Memory B cell (primary cell): ENCODE data around the gene APBB2.

Experiments
- ATAC-seq: fragments of 150-1000 bp; cut with Tn5 transposase; 2 replicates; pipeline ENCODE4 v1.10.0; 2021; ENCODE audit warnings: low read depth, mild to moderate bottlenecking, moderate library complexity
- DNase-seq, 2 donors: peaks; one replicate each; pipeline ENCODE4 v3.0.0; 2022; ENCODE audit warnings: low spot score in 2 of 2
- H3K27ac Mint-ChIP-seq: one replicate; pipeline ENCODE4 v1.8.0; 2022; ENCODE audit warnings: mild to moderate bottlenecking, moderate library complexity, mixed read lengths
- H3K27me3 Mint-ChIP-seq: one replicate; pipeline ENCODE4 v1.8.0; 2022; ENCODE audit warnings: mixed read lengths
- H3K36me3 Mint-ChIP-seq: one replicate; pipeline ENCODE4 v1.8.0; 2022; ENCODE audit warnings: mild to moderate bottlenecking, mixed read lengths
- H3K4me1 Mint-ChIP-seq: one replicate; pipeline ENCODE4 v1.8.0; 2022; ENCODE audit warnings: mixed read lengths
- H3K4me3 Mint-ChIP-seq: one replicate; pipeline ENCODE4 v1.8.0; 2022; ENCODE audit warnings: mild to moderate bottlenecking, moderate library complexity, mixed read lengths
- H3K9me3 Mint-ChIP-seq: one replicate; pipeline ENCODE4 v1.8.0; 2022; ENCODE audit warnings: mixed read lengths

The APBB2 gene

DNA sequence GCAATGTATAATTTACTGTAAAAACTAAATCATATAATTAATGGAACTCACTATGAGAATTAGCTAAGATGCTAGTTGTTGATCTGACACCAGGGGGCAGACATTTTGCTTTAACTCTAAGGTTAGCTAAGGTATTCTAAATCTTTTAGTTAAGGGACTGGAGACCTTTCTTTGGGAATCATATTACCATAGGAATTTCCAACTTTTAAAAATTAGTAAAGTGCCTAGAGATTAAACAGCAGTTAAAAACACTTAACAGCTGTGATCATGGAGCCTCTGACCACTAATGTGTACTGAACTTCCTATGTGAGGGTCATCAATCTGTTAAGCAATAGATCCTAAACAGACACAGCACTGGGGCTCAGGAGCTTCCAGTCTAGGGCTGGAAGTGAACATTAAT, 238.0 kb downstream of the APBB2 start:
- ATAC-seq, result no peak
- no peak overlapping the region for H3K4me3 Mint-ChIP-seq
- peaks cover 6% of the 10 kb centered on the region for H3K27me3 Mint-ChIP-seq
- H3K36me3 Mint-ChIP-seq, result no peaks in the 10 kb centered on the region
- no peaks in the 10 kb centered on the region for H3K4me1 Mint-ChIP-seq
- DNase-seq, result no peak
- H3K9me3 Mint-ChIP-seq, result no peaks in the 10 kb centered on the region
- H3K27ac Mint-ChIP-seq, result no peak overlapping the region

DNA sequence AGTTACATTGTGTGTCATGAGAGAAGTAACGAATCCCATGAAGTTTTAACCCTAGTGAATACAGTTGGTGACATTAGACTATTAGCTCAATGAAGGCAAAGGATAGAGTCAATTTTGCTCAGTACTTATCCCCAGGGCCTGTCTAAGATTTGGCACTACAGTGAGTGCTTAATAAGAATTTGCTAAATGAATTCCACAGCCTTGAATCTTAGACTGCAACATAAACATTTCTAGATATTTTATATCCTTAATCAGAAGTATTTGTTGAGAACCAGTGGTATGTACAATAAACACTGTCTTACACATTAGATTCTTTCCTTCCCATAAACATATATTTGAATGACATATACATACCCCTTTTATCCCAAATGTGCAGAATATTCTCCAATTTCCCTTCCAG, 241.6 kb downstream of the APBB2 start:
- Mint-ChIP-seq H3K9me3 (no peaks in the 10 kb centered on the region), H3K4me1 (no peaks in the 10 kb centered on the region), H3K4me3 (no peak overlapping the region), H3K27me3 (peaks cover 11% of the 10 kb centered on the region), H3K27ac (no peak overlapping the region), H3K36me3 (no peaks in the 10 kb centered on the region)
- DNase-seq, result no peak
- ATAC-seq, result no peak

DNA sequence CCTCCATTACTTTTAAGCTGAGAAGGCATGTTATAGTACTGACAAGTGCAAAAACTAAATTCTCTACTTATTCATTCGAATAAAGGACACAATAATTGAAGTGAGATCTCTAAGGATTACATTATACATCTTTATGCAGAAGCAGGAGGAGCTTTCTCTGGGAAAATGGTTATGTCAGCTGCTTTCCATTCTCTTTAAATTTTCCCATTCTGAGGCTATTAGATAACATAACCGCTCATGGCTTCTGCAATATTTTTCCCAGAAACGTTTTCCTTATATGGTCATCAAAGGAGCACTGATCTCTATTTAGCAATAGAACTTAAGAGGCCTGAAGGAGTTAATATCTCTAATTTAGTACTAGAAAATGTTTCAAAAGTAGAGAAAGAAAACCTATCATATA, 243.0 kb downstream of the APBB2 start:
- DNase-seq (no peak), ATAC-seq (no peak)
- Mint-ChIP-seq H3K27me3 (peaks cover 11% of the 10 kb centered on the region), H3K9me3 (no peaks in the 10 kb centered on the region), H3K4me1 (no peaks in the 10 kb centered on the region), H3K36me3 (no peaks in the 10 kb centered on the region), H3K4me3 (no peak overlapping the region), H3K27ac (no peak overlapping the region)

DNA sequence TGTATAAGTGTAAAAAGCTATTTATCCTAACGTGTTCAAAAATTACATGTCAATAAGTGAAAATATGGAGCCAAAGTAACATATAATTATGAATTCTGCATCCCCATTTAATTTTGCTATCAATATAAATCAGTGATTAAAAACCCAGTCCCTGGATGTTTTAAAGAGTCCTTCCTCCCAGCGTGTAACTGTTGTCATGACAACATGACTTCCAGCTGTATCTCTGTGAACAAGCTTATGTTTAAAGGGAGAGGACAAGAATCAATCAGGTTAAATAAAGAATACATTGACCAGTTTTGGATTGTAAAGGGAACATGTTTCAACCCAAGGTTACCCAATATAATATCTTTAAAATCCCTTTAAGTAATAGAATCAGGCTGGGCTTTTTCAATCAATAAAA, 244.8 kb downstream of the APBB2 start:
- H3K36me3 Mint-ChIP-seq, result no peaks in the 10 kb centered on the region
- H3K27ac Mint-ChIP-seq, result no peak overlapping the region
- H3K27me3 Mint-ChIP-seq, result peaks cover 5% of the 10 kb centered on the region
- no peak overlapping the region for H3K4me3 Mint-ChIP-seq
- no peaks in the 10 kb centered on the region for H3K9me3 Mint-ChIP-seq
- no peaks in the 10 kb centered on the region for H3K4me1 Mint-ChIP-seq
- ATAC-seq (no peak), DNase-seq (no peak)

DNA sequence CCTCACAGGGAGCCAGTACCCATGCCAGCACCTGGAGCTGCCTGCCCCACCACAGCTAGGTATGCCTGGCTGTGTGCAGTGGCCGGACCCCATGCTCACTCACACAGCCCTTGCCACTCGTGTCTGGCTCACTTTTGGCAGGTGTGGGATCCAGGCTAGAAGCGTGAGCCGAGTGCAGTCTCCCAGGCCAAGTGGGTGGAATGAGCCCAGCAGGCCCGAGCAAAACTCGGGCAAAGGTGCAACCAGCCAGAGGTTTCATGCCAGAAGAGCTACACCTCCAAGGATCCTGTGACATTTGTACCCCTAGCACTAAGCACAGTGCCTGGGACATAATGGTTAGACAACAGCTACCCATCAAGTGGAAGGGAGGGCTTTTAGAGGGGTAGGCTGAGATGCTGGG, 246.8 kb downstream of the APBB2 start:
- H3K9me3 Mint-ChIP-seq, result no peaks in the 10 kb centered on the region
- DNase-seq, result no peak
- H3K27me3 Mint-ChIP-seq, result peaks cover 5% of the 10 kb centered on the region
- H3K36me3 Mint-ChIP-seq, result no peaks in the 10 kb centered on the region
- no peaks in the 10 kb centered on the region for H3K4me1 Mint-ChIP-seq
- ATAC-seq, result no peak
- no peak overlapping the region for H3K4me3 Mint-ChIP-seq
- H3K27ac Mint-ChIP-seq, result no peak overlapping the region

DNA sequence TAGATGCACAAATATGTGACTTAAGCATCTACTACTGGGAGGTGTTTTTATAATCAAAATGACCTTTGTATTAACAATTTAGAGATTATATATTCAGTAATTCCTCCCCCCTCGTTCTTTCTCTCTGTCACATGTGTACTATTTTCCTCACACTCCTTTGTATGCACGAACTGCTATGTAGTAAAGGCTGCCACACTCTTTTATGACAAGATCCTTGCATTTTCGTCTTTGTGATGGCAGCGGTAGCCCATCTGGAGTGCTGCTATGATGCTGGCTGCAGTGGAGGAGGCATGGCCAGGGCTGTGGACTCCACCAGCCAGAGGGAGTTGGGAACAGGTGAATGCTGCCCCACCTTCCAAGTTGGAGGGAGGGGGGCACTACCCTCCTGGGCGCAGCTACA, 248.3 kb downstream of the APBB2 start:
- Mint-ChIP-seq H3K4me1 (no peaks in the 10 kb centered on the region), H3K9me3 (no peaks in the 10 kb centered on the region), H3K27ac (no peak overlapping the region), H3K36me3 (no peaks in the 10 kb centered on the region), H3K27me3 (peaks cover 5% of the 10 kb centered on the region), H3K4me3 (no peak overlapping the region)
- ATAC-seq (no peak), DNase-seq (no peak)

DNA sequence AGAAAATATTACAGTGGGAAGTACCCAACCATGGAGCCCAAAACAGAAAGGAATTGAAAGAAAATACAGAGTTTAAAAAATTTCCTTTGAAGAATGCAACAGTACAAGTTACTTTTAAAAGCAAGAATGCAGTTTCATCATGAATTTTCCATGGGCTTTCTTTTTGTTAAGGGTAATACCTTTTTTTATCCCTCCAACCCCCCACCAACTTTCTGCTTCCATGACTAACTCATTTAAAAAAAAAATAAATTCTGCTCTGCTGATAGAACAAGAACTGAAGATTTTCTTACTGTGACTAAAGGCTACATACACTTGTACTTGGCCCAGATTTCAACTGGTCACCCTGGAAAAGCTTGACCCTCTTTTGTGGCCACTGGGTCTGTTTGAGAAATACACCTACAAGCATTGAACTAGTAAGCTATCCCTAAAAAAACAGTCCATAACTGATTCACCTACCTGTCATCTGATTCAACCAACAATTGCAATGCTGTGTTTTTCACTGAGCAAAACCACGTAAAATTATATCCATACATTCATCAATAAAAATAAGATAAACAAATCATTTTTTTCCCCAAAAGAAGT, 250.4 kb downstream of the APBB2 start:
- ATAC-seq (no peak), DNase-seq (no peak)
- Mint-ChIP-seq H3K36me3 (no peaks in the 10 kb centered on the region), H3K9me3 (no peaks in the 10 kb centered on the region), H3K27me3 (no peaks in the 10 kb centered on the region), H3K4me1 (no peaks in the 10 kb centered on the region), H3K4me3 (no peak overlapping the region), H3K27ac (no peak overlapping the region)

DNA sequence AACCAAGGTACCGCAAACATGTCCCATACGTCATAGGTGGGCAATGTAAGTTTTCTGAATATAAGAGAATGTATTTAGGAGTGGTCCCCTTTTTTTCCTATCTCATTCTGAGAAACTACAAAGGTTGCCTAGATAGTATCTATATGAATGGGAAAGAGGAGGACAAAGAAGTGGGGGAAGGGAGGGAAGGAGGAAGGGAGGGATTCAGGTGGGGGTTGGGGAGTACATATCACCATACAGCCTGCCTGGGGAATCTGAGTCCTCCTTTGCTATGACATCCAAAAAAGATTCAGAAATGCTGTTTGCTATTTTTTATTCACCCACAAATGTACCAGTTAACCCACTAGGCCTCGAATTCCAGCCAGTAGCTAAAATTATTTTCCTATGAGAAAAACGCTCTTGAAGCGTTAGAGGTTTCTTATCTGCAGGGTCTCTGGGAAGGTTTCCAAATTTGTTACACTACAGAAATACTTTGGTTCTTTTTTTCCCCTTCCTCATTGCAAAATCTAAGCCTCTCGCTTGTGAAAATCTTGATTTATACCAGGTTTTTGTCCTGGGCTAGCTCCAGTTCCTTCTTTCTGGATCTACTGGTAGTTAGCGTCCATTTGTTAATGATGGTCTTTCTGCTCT, 251.7 kb downstream of the APBB2 start:
- ATAC-seq (no peak), DNase-seq (no peak)
- Mint-ChIP-seq H3K4me3 (no peak overlapping the region), H3K9me3 (no peaks in the 10 kb centered on the region), H3K36me3 (no peaks in the 10 kb centered on the region), H3K4me1 (no peaks in the 10 kb centered on the region), H3K27ac (no peak overlapping the region), H3K27me3 (peaks cover 1% of the 10 kb centered on the region)

DNA sequence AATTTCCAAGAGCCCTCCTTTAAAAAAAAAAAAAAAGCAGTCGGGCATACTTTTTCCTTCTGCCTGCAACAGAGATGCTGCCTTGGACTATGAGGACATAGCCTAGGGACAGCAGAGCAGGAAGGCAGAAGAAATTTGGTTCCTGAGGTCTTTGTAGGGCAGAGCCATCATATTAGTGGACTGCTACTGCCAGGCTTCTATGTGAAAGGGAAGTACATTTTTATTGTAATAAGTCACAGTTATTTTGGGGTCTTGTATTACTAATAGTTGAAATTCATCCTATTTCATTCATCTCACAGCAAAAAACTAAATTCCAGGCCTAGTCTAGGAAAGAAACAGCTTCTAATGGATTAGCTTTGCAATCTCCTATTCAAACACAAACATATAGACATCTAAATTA, 253.4 kb downstream of the APBB2 start:
- ATAC-seq, result no peak
- no peak for DNase-seq
- H3K9me3 Mint-ChIP-seq, result no peaks in the 10 kb centered on the region
- H3K36me3 Mint-ChIP-seq, result no peaks in the 10 kb centered on the region
- peaks cover 3% of the 10 kb centered on the region for H3K27me3 Mint-ChIP-seq
- no peak overlapping the region for H3K4me3 Mint-ChIP-seq
- no peaks in the 10 kb centered on the region for H3K4me1 Mint-ChIP-seq
- no peak overlapping the region for H3K27ac Mint-ChIP-seq

DNA sequence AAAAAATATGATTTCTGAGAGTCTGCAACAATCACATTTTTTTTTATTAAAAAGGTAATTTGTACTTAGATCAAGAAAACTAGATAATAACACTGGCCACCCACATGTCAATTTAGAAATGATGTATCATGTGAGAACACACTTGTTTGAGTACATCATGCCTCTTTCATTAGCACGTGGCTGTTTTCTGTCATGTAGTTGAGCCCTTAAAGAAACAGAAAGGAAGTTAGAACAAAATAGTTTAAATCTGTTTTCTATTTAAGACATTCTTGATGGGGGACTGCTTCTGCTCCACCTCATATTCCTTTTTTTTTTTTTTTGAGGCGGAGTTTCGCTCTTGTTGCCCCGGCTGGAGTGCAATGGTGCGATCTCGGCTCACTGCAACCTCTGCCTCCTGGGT, 257.1 kb downstream of the APBB2 start:
- H3K9me3 Mint-ChIP-seq, result no peaks in the 10 kb centered on the region
- no peak overlapping the region for H3K27ac Mint-ChIP-seq
- peaks cover 2% of the 10 kb centered on the region for H3K4me1 Mint-ChIP-seq
- DNase-seq, result no peak
- ATAC-seq, result no peak
- no peaks in the 10 kb centered on the region for H3K36me3 Mint-ChIP-seq
- H3K27me3 Mint-ChIP-seq, result peaks cover 4% of the 10 kb centered on the region
- no peak overlapping the region for H3K4me3 Mint-ChIP-seq

DNA sequence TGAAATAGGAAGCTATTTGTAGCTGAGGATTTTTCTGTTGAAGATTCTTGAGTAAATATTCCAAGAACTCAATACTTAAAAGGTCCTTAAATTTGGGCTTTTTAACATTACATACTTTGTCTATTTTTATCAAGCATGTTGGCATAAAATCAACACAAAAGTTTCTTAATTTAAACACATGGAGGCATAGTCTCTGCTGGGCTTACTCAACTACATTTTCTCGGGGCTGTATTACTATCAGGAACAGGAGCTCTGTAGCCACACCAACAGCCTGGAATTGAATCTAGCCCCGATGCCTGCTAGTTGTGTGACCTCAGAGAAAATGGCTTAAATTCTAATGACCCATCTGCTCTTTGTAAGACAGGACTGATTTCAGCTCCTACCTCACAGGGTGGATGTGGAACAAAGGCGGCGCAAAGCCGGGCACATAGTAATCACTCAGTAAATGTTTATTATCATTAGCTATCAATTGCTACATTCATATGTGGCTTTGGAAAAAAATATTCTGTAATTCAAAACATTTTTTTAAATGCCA, 257.6 kb downstream of the APBB2 start:
- ATAC-seq, result no peak
- Mint-ChIP-seq H3K36me3 (no peaks in the 10 kb centered on the region), H3K4me1 (peaks cover 2% of the 10 kb centered on the region), H3K9me3 (no peaks in the 10 kb centered on the region), H3K27me3 (peaks cover 4% of the 10 kb centered on the region), H3K4me3 (no peak overlapping the region), H3K27ac (no peak overlapping the region)
- no peak for DNase-seq

DNA sequence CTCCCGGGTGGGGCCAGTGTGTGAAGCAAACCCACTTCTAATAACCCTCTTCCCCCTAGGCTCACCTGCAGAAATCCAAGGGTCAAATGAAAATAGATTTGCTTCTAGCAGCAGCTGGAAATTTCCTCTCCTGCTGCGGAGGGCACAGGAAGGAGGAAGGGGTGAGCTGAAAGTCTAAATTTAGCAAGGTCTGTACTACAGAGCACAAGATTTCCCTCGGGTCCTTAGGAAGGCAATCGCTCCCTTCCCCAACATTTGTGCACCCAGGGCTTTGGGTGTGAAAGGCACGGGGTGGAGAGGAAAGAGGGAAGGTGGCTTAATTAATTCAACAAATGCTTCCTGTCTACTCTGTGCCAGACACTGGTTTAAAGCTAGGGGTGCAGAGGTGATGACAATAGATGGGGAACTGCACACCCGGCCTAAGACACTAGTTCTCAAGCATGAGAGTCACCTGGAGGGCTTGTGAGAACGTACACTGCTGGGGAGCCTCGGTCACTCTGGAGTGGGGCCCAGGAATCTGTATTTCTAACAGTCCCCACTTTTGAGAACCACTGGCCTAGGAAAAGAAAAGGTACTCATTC, 260.2 kb downstream of the APBB2 start:
- ATAC-seq (no peak), DNase-seq (no peak)
- no peaks in the 10 kb centered on the region for H3K9me3 Mint-ChIP-seq
- peaks cover 4% of the 10 kb centered on the region for H3K27me3 Mint-ChIP-seq
- H3K4me3 Mint-ChIP-seq, result no peak overlapping the region
- H3K27ac Mint-ChIP-seq, result no peak overlapping the region
- no peaks in the 10 kb centered on the region for H3K36me3 Mint-ChIP-seq
- peaks cover 2% of the 10 kb centered on the region for H3K4me1 Mint-ChIP-seq

DNA sequence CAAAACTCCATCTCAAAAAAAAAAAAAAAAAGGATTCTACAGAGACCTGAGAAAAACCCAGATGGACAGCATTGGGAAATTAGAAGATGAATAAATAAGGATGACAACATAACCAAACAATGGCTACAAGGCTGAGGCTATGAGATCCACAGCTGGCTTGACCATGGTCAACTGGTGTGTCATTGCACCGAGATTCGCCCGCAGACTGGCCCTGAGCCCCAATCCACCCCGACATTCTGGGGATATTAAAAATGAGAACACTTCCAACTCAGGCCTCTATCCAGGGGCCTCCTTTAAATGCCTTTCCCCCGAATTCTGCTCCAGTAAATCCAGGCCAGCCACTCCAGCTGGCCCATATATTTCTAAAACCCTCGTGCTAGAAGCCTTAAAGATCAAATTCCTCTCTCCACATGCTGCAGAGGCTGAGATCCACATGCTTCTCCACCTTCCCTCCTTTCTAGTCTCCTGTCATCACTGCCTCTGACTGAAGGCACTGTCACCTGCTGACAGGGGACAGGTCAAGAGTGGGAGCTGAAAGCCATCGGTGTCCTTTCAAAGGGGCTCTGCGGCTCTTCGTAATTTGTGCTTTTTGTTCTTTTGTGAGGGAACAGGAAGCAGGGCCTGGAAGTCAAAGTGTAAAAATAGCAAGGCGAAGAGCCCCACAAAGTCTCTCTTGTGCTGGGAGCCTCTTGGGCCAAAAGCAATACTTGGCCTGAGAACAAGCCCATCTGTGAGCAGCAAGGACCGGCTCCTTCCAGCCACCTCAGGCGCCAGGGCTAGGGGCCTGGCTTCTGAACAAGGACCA, 260.9 kb downstream of the APBB2 start:
- Mint-ChIP-seq H3K9me3 (no peaks in the 10 kb centered on the region), H3K4me3 (no peak overlapping the region), H3K27me3 (peaks cover 4% of the 10 kb centered on the region), H3K27ac (no peak overlapping the region), H3K36me3 (no peaks in the 10 kb centered on the region), H3K4me1 (peaks cover 2% of the 10 kb centered on the region)
- DNase-seq, result no peak
- ATAC-seq, result no peak

DNA sequence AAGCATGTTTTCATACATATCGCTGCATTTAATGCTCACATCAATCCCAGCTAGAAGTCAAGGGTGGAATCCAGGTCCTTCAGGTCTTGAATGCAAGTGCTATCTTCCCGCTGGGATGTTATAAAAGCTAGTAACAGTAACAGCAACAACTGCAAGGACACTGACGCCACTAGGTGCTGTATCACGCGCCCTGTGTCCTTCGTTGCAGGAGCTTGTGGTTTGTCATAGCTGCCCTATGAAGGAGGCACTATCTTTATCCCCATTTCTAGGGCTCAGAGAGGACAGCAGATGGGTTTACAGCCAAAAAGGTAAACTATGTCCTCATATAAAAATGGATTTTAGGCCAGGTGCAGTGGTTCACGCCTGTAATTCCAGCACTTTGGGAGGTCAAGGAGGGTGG, 261.7 kb downstream of the APBB2 start:
- H3K36me3 Mint-ChIP-seq, result no peaks in the 10 kb centered on the region
- H3K4me3 Mint-ChIP-seq, result no peak overlapping the region
- ATAC-seq (no peak), DNase-seq (no peak)
- no peaks in the 10 kb centered on the region for H3K9me3 Mint-ChIP-seq
- H3K27me3 Mint-ChIP-seq, result peaks cover 4% of the 10 kb centered on the region
- H3K27ac Mint-ChIP-seq, result no peak overlapping the region
- H3K4me1 Mint-ChIP-seq, result peaks cover 2% of the 10 kb centered on the region
